Activated T-helper 1 cell treated with Interleukin-2 at 50 U/mL for 16 hours (primary cell): ENCODE results near the gene SLC25A42.

Experiments used
- DNase-seq: peaks from one replicate; pipeline ENCODE4 v3.0.0-alpha.2; 2020; ENCODE audit warnings: low read depth

Gene SLC25A42

GRCh38 chr19:19050731-19051130, 13.1 kb upstream of the SLC25A42 start:
- DNase-seq = no peak

GRCh38 chr19:19051478-19052213, 12.1 kb upstream of the SLC25A42 start:
- DNase-seq = no peak

GRCh38 chr19:19052921-19053320, 10.9 kb upstream of the SLC25A42 start:
- no peak for DNase-seq

GRCh38 chr19:19053508-19054314, 10.1 kb upstream of the SLC25A42 start:
- DNase-seq = peak; percentile 53

GRCh38 chr19:19054315-19054938, 9.4 kb upstream of the SLC25A42 start:
- no peak for DNase-seq

GRCh38 chr19:19054939-19055440, 8.8 kb upstream of the SLC25A42 start:
- no peak for DNase-seq

GRCh38 chr19:19055701-19056100, 8.1 kb upstream of the SLC25A42 start:
- no peak for DNase-seq

GRCh38 chr19:19056636-19057275, 7.0 kb upstream of the SLC25A42 start:
- DNase-seq = no peak

- DNase-seq = no peak
Observed at GRCh38 chr19:19057317-19057716, 6.5 kb upstream of the SLC25A42 start.

- DNase-seq = no peak
Observed at GRCh38 chr19:19057720-19058119, 6.1 kb upstream of the SLC25A42 start.

GRCh38 chr19:19059018-19059836, 4.6 kb upstream of the SLC25A42 start:
- DNase-seq = no peak

GRCh38 chr19:19059837-19060611, 3.8 kb upstream of the SLC25A42 start:
- no peak for DNase-seq

GRCh38 chr19:19061506-19061905, 2.3 kb upstream of the SLC25A42 start:
- no peak for DNase-seq

GRCh38 chr19:19062454-19063182, 1.2 kb upstream of the SLC25A42 start:
- DNase-seq = no peak

GRCh38 chr19:19064098-19064722, 416 bp downstream of the SLC25A42 start:
- no peak for DNase-seq

- no peak for DNase-seq
Observed at GRCh38 chr19:19064811-19065745, 1.3 kb downstream of the SLC25A42 start.

GRCh38 chr19:19067276-19068072, 3.7 kb downstream of the SLC25A42 start:
- no peak for DNase-seq
